Calu3 (cell line): Measurements from ENCODE around the gene AOC2. TPM values are rescaled to one million over a fixed set of nuclear protein-coding genes. Genes with fewer than 3 reads are reported as not detected.

ENCODE experiments used
- BruUV-seq: library from RNA; stranded (reverse); fragments of 400-500 nt; replicated peaks from 2 replicates; lab custom pipeline; 2021; lab: Mats Ljungman, UMichigan
- CTCF ChIA-PET: fragments of 300-600 bp; sonication (Branson Sonifier 250); formaldehyde crosslinking; loops from one replicate; lab custom pipeline; 2022; ENCODE audit warnings: antibody characterized with exemption; lab: Charles Lee
- DNase-seq: peaks from one replicate; pipeline ENCODE4 v3.0.0; 2022
- H3K27ac Mint-ChIP-seq: one replicate; pipeline ENCODE4 v1.8.0; 2022; ENCODE audit warnings: mixed read lengths; ENCODE audit not compliant: unreplicated experiment
- H3K27me3 Mint-ChIP-seq: one replicate; pipeline ENCODE4 v1.8.0; 2022; ENCODE audit warnings: mixed read lengths; ENCODE audit not compliant: unreplicated experiment
- H3K36me3 Mint-ChIP-seq: one replicate; pipeline ENCODE4 v1.8.0; 2022; ENCODE audit warnings: mild to moderate bottlenecking, moderate library complexity, mixed read lengths; ENCODE audit not compliant: insufficient read depth, unreplicated experiment
- H3K4me1 Mint-ChIP-seq: one replicate; pipeline ENCODE4 v1.8.0; 2022; ENCODE audit warnings: mild to moderate bottlenecking, low read depth, mixed read lengths; ENCODE audit not compliant: unreplicated experiment
- H3K4me3 Mint-ChIP-seq: one replicate; pipeline ENCODE4 v1.8.0; 2022; ENCODE audit warnings: mild to moderate bottlenecking, low read depth, moderate library complexity, mixed read lengths; ENCODE audit not compliant: unreplicated experiment
- H3K9me3 Mint-ChIP-seq: one replicate; pipeline ENCODE4 v1.8.0; 2022; ENCODE audit warnings: low read depth, mixed read lengths; ENCODE audit not compliant: unreplicated experiment
- CTCF ChIP-seq: fragments of 200-600 bp; IDR thresholded peaks from one replicate; pipeline ENCODE4 v1.8.0; 2022; ENCODE audit warnings: antibody characterized with exemption; ENCODE audit not compliant: unreplicated experiment
- intact Hi-C: fragments of 100-400 bp; cut with micrococcal nuclease; formaldehyde crosslinking; loops from one replicate; pipeline ENCODE4 v1.10.0; 2022; ENCODE audit not compliant: unreplicated experiment
- total RNA-seq: library from RNA; stranded (reverse); gene quantifications from 2 replicates; pipeline ENCODE4 v1.2.3, GENCODE V29; 2022

The AOC2 gene
- total RNA-seq, 1 experiment from 2014 or later: 10.5 TPM

- intact Hi-C loops: no loop called here
- Mint-ChIP-seq H3K27ac (peak overlapping the region; percentile 33), H3K36me3 (peaks cover 36% of the 10 kb centered on the region), H3K4me1 (peaks cover 21% of the 10 kb centered on the region), H3K9me3 (no peaks in the 10 kb centered on the region), H3K27me3 (peaks cover 17% of the 10 kb centered on the region), H3K4me3 (peak overlapping the region; percentile 86)
- CTCF ChIA-PET: interaction anchor here (0.6 to 1.5 kb wide), 5 partner anchors 16 to 219 kb away, joined by 3 to 7 read pairs (median 3); partner anchors contain the start of gene VPS25
- no peak for DNase-seq
- no TSS peak for BruUV-seq
- TF ChIP-seq CTCF: no peak
These were observed 47.0 kb upstream of the AOC2 start for GRCh38 chr17:42797067-42798007.

DNA sequence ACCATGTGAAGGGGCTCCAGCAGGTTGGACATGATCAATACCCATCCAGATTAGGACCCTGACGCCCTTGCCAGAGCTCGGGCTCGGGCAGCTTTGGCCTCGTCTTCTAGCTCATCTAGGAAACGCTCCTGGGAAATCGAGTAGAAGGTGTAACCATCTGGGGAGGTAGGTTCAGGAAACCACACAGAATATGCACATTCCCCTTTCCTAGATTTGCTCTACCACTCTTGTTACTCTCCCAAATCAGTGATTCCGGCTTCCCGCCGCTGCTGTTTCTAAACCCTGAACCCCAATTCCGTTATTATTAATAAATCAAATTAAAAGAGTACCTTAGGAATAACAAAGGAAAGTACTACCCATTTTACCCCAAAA is 46.4 kb upstream of the AOC2 start:
- BruUV-seq: no TSS peak
- H3K27me3 Mint-ChIP-seq: peaks cover 17% of the 10 kb centered on the region
- no peaks in the 10 kb centered on the region for H3K9me3 Mint-ChIP-seq
- no peak for TF ChIP-seq CTCF
- peaks cover 36% of the 10 kb centered on the region for H3K36me3 Mint-ChIP-seq
- H3K4me1 Mint-ChIP-seq: peaks cover 21% of the 10 kb centered on the region
- CTCF ChIA-PET: interaction anchor here (0.9 to 1.5 kb wide), 5 partner anchors 22 to 219 kb away, joined by 3 to 5 read pairs (median 3); partner anchors contain the start of genes BECN1 and VPS25
- no peak for DNase-seq
- H3K4me3 Mint-ChIP-seq: peak overlapping the region; percentile 86
- intact Hi-C loops: no loop called here
- H3K27ac Mint-ChIP-seq: peak overlapping the region; percentile 73

DNA sequence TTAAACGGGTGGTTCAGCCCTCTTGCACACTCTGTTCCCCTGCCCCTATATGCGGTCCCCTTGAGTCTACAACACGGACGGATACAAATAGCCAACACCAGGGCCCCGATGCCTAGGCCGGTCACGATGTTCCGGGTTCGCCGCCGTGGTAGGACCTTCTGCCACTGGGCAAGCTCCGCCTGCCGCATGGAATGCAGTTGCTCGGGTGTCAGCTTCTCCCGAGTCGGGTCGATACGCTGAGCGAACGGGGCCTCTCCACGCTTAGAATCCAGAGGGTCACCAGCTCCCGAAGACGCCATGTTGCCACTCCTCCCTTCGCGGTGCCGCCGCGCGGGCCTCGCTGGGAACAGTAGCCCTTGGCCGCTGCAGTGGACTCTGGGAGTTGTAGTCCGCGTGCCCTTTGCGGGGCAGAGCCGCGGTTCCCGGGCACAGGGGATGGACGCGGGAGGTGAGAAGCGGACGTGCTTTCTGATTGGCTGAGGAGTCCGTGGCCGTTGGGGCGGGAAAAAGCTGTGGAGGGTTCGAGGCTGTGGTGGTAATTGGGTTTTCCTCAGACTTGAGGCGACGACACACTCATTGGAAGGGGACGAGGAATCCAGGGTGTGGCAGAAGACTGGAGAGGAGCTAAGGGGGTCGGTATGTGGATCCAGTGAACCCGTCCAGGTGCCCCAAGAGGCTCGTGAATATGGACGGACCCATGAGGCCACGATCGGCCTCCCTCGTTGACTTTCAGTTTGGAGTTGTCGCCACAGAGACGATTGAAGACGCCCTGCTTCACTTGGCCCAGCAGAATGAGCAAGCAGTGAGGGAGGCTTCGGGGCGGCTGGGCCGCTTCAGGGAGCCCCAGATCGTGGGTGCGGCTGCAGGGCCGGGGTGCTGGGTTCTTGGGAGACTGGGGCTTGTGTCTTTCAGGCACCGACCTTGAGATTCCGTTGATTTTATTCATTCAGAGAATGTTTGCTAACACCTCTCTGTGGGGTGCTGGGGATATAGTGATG is 45.7 kb upstream of the AOC2 start, which contains the start of the genes CNTD1 and COA3:
CNTD1 (plus strand) TSS at position 479 of the 998 bp plus-strand sequence; CDS start at position 686, 207 bp downstream.
COA3 (minus strand) TSS at position 322 of the 998 bp plus-strand sequence; CDS start at position 299, 23 bp downstream.
- BruUV-seq: no TSS peak
- Mint-ChIP-seq H3K27me3 (peaks cover 17% of the 10 kb centered on the region), H3K27ac (peak within 1 kb of the TSS; percentile 73), H3K9me3 (no peaks in the 10 kb centered on the region), H3K4me3 (peak within 1 kb of the TSS; percentile 86), H3K4me1 (peaks cover 21% of the 10 kb centered on the region), H3K36me3 (peaks cover 36% of the 10 kb centered on the region)
- DNase-seq: peak; percentile 95
- TF ChIP-seq CTCF: no peak
- CTCF ChIA-PET: interaction anchor here (0.6 to 1.5 kb wide), 7 partner anchors 21 to 220 kb away, joined by 3 to 6 read pairs (median 3); partner anchors contain the start of genes BECN1 and VPS25
- intact Hi-C loops: no loop called here
